Left lung (tissue), 10 donors: Measurements from ENCODE around the gene OR51B6. TPM values are rescaled to one million over a fixed set of nuclear protein-coding genes. Genes with fewer than 3 reads are reported as not detected.

Experiments
- ATAC-seq: fragments of 200-7000 bp; cut with Tn5 transposase; one replicate; pipeline ENCODE4 v1.9.1; 2020; ENCODE audit warnings: moderate library complexity
- DNase-seq, 4 donors: peaks; one replicate each; pipeline ENCODE4 v3.0.0-alpha.2; 2013 to 2020
- H3K27ac ChIP-seq, 2 donors: fragments of 200-600 bp; sonication (generic) in 1 of 2; one replicate each; pipeline versions ENCODE4 v1.5.0 to v1.8.0; 2020 to 2021
- H3K27me3 ChIP-seq, 2 donors: fragments of 200-600 bp; sonication (generic) in 1 of 2; one replicate each; pipeline versions ENCODE4 v1.5.0 to v1.8.0; 2020 to 2021
- H3K36me3 ChIP-seq, 2 donors: fragments of 200-600 bp; sonication (generic) in 1 of 2; one replicate each; pipeline versions ENCODE4 v1.5.0 to v1.8.0; 2020 to 2021
- H3K4me1 ChIP-seq, 2 donors: fragments of 200-600 bp; one replicate each; pipeline ENCODE4 v1.8.0; 2021
- H3K4me3 ChIP-seq, 2 donors: fragments of 200-600 bp; sonication (generic) in 1 of 2; one replicate each; pipeline versions ENCODE4 v1.5.0 to v1.8.0; 2020 to 2021; ENCODE audit warnings: mild to moderate bottlenecking in 1 of 2
- H3K9me3 ChIP-seq, 2 donors: fragments of 200-600 bp; sonication (generic) in 1 of 2; one replicate each; pipeline versions ENCODE4 v1.5.0 to v1.8.0; 2020 to 2021
- intact Hi-C, 2 donors: fragments of 100-400 bp; cut with DNase I; formaldehyde crosslinking; loops; one replicate each; pipeline versions ENCODE4 v1.11.2 to v1.14.2; 2022
- polyA plus RNA-seq, 6 donors: library from polyadenylated mRNA; unstranded; fragments of 120-200 nt; gene quantifications; one replicate each; pipeline ENCODE4 v1.2.1, GENCODE V29; 2013; ENCODE audit not compliant: insufficient read length in 6 of 6
- total RNA-seq, 2 donors: library from RNA; stranded (reverse); fragmentation: NEBNext Ultra II Directional; extraction: Animal tissue kit (Norgen Biotek cat#: 25700); gene quantifications; one replicate each; pipeline ENCODE4 v1.2.1, GENCODE V29; 2021
- TF ChIP-seq, protein P1 (sequence below), 2 donors: fragments of 200-600 bp; sonication (generic) in 1 of 2; IDR thresholded peaks; one replicate each; pipeline versions ENCODE4 v1.5.0 to v1.8.0; 2021; ENCODE audit warnings: antibody characterized with exemption in 2 of 2
- donor health status: DM: no; HTN: yes; CAD: no.
- donor health status: DM: no; HTN: no; CAD: no.

The OR51B6 gene
- total and polyA plus RNA-seq, 8 donors, result 0.14 TPM; not detected in 7

DNA sequence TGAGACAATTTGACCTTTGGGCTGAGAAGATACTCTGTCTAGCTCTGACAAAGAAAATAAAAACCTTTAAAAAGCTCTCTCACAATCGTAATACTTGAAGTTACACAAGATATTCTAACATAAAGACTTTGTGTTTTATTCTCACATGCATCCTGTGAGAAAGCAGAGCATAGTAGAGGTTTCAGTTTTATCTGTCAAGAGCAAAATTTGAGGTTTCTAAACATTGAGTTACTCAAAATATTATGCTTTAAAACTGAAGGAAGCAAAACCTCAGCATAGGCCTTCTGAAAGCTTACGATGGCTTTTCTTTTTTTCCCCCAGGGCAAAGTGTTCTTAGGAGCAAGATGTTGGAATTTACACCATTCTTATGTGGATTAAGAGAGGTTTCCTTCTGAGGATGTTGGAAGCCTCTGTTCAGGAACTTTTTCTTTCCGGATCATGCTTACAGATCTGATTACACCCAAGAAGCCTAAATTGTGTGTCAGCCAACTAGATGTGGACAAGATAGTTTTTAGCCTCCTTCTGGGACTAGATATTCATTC is 17.3 kb downstream of the OR51B6 start:
- Histone ChIP-seq H3K9me3 (peaks cover 0 to 3% of the 10 kb centered on the region in 2 donors), H3K27ac (no peak overlapping the region), H3K4me1 (no peaks in the 10 kb centered on the region), H3K36me3 (no peaks in the 10 kb centered on the region), H3K27me3 (no peaks in the 10 kb centered on the region), H3K4me3 (no peak overlapping the region)
- ATAC-seq (no peak), DNase-seq (no peak)
- intact Hi-C loops, result no loop called here
- TF ChIP-seq, protein P1, sequence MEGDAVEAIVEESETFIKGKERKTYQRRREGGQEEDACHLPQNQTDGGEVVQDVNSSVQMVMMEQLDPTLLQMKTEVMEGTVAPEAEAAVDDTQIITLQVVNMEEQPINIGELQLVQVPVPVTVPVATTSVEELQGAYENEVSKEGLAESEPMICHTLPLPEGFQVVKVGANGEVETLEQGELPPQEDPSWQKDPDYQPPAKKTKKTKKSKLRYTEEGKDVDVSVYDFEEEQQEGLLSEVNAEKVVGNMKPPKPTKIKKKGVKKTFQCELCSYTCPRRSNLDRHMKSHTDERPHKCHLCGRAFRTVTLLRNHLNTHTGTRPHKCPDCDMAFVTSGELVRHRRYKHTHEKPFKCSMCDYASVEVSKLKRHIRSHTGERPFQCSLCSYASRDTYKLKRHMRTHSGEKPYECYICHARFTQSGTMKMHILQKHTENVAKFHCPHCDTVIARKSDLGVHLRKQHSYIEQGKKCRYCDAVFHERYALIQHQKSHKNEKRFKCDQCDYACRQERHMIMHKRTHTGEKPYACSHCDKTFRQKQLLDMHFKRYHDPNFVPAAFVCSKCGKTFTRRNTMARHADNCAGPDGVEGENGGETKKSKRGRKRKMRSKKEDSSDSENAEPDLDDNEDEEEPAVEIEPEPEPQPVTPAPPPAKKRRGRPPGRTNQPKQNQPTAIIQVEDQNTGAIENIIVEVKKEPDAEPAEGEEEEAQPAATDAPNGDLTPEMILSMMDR (IDR thresholded peaks at IDR 0.05), result no peak

DNA sequence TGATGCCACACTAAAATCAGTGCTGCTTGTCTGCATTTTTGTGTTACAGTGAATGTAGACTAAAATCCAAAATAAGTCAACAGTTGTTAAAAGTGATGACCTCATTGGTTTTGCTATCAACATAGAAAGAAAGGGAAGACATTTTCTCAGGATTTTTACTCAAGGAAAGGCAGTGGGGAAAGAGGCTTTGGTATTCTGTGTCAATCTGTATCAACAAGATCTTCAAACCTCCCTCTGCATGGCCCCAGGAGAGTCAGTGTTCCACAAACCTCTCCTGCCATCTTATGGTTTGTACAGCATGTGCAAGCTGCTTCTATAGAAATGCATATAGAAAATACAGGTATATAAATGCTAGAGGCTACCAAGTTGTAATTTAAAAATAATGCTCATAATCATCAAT is 18.5 kb downstream of the OR51B6 start:
- peaks cover 0 to 3% of the 10 kb centered on the region in 2 donors for H3K9me3 ChIP-seq
- no peak overlapping the region for H3K27ac ChIP-seq
- DNase-seq (peak in 1 of 4 donors; percentile 18), ATAC-seq (no peak)
- H3K36me3 ChIP-seq, result no peaks in the 10 kb centered on the region
- no peaks in the 10 kb centered on the region for H3K27me3 ChIP-seq
- TF ChIP-seq, protein P1 (IDR thresholded peaks at IDR 0.05), result no peak
- no peaks in the 10 kb centered on the region for H3K4me1 ChIP-seq
- intact Hi-C loops, result no loop called here
- H3K4me3 ChIP-seq, result no peak overlapping the region

DNA sequence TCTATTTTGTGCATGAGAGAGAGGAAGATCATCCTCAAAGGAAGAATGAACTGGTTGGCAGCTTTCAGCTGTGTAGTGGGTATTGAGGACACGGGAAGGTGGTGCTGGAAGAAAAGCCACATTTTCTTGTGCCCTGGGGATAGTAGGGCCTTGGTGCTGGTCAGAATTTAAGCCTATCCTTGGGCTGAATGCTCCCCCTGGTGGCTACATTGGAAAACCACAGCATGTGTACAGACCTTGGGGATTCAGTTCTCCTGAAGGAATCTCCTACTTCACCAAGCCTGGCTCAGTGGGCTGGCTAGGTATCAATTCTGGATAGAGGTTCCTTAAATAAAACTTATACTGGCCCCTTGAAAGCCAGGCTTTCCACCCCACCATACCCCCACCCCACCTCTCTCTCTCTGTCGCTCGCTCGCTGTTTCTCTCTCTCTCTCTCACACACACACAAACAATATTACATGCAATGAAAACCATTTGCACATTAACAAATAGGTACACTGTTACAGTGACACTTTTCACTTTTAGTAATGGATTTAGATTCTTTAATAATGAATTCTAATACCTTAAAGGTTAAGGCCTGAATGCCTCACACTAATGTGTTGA is 29.5 kb downstream of the OR51B6 start:
- DNase-seq, result peak in 3 of 4 donors; percentile 12 to 55 (median 33)
- Histone ChIP-seq H3K36me3 (no peaks in the 10 kb centered on the region), H3K4me1 (no peaks in the 10 kb centered on the region), H3K27ac (no peak overlapping the region), H3K4me3 (no peak overlapping the region), H3K27me3 (no peaks in the 10 kb centered on the region), H3K9me3 (no peaks in the 10 kb centered on the region)
- TF ChIP-seq, protein P1 (IDR thresholded peaks at IDR 0.05), result peak; percentile 58 to 73
- intact Hi-C loops, result loop anchor here in 1 of 2 donors (5.0 kb wide), 1 partner anchor 259 kb away; no protein-coding TSS in a partner anchor
- peak; percentile 88 for ATAC-seq

DNA sequence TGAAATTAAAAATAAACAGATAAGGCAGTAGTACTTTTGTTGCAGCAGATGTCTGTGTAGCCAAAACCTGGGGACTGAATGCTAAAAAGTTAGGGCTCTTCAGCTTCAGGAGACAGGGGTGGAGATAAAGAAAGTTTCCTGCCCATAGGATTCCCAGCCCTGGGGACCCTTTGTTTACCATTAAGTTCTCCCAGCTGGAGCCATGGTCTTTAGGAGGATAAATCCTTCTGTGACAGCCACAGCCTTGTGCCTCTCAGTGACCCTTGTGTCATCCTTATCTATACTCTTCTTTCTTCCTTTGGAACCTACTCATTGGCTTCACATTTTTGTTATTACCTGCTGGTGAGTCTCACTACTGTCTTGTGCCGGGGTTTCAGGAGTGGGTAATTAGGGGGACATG is 32.3 kb downstream of the OR51B6 start, which contains the start of gene OR51M1:
OR51M1 (plus strand) TSS at position 237 of the 400 bp plus-strand sequence. CDS start 5,587 bp downstream, outside the sequence.
- Histone ChIP-seq H3K4me1 (no peaks in the 10 kb centered on the region), H3K27me3 (no peaks in the 10 kb centered on the region), H3K36me3 (no peaks in the 10 kb centered on the region), H3K4me3 (no peak within 1 kb of the TSS), H3K9me3 (no peaks in the 10 kb centered on the region), H3K27ac (no peak within 1 kb of the TSS)
- TF ChIP-seq, protein P1 (IDR thresholded peaks at IDR 0.05), result no peak
- ATAC-seq, result no peak
- intact Hi-C loops, result loop anchor here in 1 of 2 donors (5.0 kb wide), 1 partner anchor 261 kb away; no protein-coding TSS in a partner anchor
- no peak for DNase-seq

DNA sequence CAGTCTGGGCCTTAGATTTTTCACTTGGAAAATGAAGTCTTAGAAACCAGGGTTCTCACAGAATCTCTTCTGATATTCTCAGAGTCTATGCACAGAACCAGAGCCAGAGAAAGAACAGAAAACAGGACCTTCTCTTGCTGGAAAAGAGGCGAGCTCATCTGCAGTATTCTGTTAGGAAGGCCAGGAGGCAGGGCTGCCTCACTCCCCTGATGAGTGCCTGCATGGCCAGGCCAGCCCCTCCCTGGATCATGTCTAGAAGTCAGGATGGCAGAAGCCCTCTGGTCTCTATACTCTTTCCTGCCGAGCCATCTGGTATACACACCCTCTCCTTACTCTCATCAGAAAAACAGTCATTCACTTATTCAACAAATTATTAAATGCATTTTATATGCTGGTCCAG is 33.0 kb downstream of the OR51B6 start:
- Histone ChIP-seq H3K27ac (no peak overlapping the region), H3K4me1 (no peaks in the 10 kb centered on the region), H3K27me3 (no peaks in the 10 kb centered on the region), H3K4me3 (no peak overlapping the region), H3K36me3 (no peaks in the 10 kb centered on the region), H3K9me3 (no peaks in the 10 kb centered on the region)
- intact Hi-C loops, result loop anchor here in 1 of 2 donors (5.0 kb wide), 1 partner anchor 262 kb away; no protein-coding TSS in a partner anchor
- TF ChIP-seq, protein P1 (IDR thresholded peaks at IDR 0.05), result no peak
- ATAC-seq (no peak), DNase-seq (no peak)
